ENCODE measurements around the gene INPP4B.

- TF ChIP-seq CTCF (IDR thresholded peaks at IDR 0.05; ENCODE audit: low read length) (no peak), EZH2 (IDR thresholded peaks at IDR 0.05; ENCODE audit: borderline replicate concordance, low read length) (no peak)
Measured at GRCh38 chr4:142331646-142332045, 514.5 kb downstream of the INPP4B start.
